Measurements from ENCODE around the gene UBASH3B.

Gene UBASH3B

DNA sequence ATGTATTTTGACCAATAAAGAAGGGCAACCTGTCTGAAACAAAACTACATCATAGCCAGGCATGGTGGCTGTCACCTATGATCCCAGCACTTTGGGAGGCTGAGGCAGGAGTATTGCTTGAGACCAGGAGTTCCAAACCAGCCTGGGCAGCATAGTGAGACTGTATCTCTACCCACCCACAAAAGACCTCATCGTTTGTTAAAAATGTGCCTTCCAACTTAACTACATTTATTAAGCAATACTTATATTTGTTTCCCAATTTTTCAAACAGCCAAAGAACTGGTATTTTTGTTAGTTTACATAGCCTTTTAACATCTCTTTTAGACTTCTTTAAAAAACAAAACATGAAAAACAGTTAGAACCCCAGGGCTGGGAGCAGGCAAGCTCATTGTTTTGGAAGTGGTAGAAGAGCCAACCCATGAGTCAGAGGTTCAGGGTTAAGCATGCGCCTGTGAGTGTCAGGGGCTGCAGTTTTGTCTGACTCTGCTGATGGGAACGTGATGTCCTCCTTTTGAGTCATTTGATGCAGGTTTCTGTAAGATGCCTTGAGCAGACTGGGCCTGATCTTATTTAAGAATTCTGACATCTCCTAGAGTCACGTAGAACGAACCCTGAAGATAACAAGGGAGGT is 128.9 kb downstream of the UBASH3B start:
- DNase-seq (ENCODE audit: low read depth), result no peak

DNA sequence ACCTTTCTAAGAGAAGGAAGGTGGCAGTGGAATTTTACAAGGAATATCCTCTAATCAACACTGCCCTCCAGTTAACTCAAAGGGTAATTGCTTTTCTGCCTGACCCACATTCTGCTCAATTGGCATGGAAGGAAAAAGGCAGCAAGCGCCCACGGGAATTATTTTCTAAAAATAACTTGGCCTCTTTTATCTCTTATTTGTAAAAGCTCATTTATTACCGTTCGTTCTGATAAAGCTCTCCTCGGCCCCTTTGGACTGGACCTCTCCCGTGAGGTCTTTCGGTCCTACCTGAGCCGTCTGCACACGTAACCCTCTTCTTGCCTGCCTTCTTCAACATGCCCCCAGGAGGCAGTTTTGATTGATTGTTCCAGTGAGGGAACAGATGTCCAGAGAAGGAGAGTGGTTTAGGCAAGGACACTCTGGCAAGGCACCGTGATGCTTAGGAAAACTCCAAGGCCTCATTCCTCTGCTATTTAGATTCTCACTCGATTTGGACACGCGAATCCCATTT is 129.6 kb downstream of the UBASH3B start:
- no peak for DNase-seq (ENCODE audit: low read depth)

DNA sequence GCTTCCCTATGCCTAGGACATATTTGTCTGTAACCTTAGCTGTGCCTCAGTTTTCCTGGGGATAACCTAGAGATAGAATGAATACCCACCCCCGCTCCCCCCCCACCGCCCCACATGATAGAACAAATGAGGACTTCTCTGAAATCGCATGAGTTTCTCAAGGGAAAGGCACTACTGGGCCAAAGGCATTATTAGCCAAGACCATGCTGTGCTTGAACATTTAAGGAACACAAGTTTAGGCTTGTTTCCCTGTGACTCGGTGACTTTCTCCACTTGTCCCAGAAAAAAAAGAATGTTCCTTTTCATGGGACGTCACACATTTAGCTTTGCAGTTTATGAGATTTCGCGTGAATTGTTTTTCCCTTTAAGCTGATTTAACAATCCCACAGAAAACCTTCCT is 131.4 kb downstream of the UBASH3B start:
- DNase-seq (ENCODE audit: low read depth), result no peak

DNA sequence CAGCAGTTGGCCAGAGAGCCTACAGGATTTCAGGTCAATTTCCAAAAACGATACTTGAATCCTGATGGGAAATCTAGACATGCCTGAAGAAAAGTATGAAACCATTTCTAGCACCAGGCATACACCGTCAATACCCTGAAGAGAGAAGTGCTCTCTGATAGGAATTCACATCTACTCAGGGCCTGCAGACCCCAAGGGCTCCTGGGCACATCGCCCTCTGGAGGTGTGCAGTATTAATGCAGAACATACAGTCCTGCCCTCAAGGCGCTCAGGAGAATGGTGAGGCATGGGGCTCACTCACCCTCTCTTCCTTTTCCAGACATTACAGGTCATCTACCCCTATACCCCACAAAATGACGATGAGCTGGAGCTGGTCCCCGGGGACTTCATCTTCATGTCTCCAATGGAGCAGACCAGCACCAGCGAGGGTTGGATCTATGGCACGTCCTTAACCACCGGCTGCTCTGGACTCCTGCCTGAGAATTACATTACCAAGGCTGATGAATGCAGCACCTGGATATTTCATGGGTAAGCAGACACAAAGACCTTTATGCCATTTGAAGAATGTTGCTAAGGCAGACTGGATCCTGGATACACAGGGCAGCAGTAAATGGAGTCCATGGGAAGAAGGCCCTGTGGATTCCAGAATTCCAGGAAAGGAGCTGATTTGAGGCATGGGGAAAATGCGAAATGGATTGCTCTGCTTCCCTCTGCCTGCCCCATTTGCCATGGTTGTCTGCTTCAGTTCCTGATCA is 133.4 kb downstream of the UBASH3B start:
- DNase-seq (ENCODE audit: low read depth), result no peak

DNA sequence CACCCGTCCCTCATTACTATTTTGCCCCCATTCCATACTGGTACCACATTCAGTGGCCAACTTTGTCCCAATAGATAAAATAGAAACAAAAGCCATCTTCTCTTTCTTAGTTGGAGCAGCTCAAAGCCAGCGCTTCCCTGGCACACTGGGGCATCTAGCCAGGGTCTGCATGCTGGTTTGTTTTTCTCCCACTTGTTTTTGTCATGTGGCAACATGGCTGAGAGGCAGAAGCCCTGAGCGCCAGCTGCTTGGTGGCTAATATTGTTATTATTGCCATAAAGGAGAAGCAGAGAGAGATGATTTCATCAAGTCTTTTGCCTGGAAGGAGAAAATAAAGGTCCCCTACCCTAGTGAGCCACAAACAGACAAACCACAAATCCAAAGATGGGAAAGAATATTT is 134.4 kb downstream of the UBASH3B start:
- no peak for DNase-seq (ENCODE audit: low read depth)

DNA sequence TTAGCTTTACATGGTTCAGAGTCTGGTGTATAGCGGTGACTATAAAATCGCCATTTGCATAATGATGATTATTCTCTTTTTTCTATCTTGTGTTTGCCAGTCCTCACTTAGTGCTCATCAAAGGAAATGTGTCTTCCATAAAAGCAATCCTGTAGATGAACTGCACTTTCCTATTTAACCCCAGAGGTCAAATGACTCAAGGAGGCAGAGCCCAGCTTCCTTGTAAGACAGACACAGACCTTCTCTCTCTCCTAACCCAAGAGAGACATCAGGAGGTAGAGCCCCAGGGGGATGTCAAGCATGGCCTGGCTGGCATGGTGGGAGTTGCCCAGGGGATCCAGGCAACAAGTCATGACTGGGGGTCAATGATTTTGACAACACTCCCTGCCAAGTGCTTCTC is 135.9 kb downstream of the UBASH3B start:
- no peak for DNase-seq (ENCODE audit: low read depth)

DNA sequence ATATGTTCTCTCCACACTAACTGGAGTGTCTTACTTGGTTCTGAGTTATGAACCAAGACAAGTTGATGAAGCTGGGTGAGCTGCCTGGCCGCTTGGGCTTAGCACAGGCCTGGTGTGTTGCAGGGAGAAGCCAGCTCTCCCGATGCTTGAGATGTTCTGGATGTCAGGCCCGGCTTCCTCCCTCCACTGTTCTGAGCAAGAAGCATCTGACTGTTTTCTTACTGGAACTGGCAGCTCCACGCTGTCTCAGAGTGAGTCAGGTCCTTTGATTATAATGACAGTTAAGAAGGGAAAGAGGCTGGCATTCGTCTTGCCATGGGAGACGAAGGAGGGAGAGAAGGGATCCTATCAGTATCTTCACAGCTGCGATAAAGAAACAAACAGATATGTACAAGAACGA is 136.3 kb downstream of the UBASH3B start:
- no peak for DNase-seq (ENCODE audit: low read depth)

DNA sequence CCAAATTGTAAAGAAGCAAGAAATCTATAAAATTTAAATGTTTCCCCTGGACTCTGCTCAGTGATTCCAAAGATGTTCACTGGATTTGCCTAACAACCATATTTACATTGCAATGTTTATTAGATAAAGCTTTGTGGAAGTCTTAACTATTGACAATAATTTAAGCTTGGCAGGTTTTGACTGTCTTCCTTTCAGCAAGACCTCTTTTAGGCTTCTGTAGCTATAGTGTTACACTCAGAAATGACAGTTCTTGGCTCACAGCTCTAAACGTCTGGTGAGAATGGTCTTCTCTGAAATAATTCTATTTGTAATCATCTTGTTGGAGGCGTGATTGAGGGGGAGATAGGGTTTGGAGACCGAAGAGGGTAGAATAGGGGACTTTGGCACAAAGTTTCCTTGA is 138.0 kb downstream of the UBASH3B start:
- DNase-seq (ENCODE audit: low read depth), result no peak

DNA sequence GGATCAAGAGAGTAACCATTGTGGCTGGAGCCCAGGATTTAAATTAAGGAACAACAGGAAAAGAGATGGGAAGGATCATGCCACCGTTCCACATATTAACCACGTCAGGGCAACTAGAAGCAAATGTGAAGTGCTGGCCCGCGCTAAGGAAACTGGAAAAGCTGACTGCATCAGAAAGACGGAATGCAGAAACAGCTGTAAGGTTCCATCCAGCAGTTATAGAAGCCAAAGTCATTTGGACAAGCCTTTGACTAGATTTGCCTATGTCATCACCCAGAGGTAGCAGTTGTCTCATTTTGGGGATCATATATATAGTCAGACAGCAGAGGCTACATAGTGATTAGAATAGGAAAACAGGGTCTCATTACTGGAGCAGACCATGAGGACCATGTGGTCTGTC is 139.8 kb downstream of the UBASH3B start:
- DNase-seq (ENCODE audit: low read depth), result no peak

DNA sequence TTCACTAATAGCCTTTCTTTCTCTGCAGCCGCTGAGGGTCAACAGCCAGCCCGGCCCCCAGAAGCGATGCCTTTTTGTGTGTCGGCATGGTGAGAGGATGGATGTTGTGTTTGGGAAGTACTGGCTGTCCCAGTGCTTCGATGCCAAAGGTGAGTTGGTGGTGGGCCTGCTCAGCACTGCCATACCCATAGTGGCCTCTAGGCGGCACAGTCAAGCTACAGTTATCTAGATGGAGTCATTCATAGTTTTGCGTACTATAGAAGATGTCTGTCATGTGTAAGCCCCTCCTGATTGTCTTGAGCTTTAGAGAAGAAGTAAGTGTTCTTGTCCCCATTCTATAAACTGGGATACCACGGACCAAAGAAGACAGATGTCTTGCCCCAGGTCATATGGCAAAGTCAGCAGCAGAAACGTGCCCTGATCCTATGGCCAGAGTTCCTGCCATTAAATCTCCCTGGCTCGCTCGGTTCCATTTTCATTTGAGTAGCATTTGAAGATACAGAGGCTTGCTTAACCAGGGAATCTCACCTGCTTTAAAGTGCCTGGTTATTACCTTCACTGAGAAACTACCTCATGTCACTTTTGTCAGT is 140.7 kb downstream of the UBASH3B start:
- DNase-seq (ENCODE audit: low read depth), result peak; percentile 41

DNA sequence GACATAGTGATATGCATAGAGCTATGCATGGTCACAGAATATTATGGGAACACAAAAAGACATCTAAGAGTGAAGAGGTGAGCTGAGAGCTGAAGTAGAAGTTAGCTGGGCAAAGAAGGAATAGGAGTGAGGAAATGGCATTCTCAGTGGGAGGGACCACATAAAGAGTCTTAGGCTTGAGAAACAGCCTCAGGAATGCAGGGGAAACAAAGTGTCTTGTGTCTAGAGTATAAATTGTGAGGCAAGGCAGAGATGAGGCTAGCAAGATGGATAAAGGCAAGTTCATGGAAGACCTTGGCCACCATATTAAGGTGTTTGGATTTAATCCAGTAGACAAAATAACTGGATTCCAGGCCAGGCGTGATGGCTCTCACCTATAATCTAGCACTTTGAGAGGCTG is 142.1 kb downstream of the UBASH3B start:
- DNase-seq (ENCODE audit: low read depth), result no peak

DNA sequence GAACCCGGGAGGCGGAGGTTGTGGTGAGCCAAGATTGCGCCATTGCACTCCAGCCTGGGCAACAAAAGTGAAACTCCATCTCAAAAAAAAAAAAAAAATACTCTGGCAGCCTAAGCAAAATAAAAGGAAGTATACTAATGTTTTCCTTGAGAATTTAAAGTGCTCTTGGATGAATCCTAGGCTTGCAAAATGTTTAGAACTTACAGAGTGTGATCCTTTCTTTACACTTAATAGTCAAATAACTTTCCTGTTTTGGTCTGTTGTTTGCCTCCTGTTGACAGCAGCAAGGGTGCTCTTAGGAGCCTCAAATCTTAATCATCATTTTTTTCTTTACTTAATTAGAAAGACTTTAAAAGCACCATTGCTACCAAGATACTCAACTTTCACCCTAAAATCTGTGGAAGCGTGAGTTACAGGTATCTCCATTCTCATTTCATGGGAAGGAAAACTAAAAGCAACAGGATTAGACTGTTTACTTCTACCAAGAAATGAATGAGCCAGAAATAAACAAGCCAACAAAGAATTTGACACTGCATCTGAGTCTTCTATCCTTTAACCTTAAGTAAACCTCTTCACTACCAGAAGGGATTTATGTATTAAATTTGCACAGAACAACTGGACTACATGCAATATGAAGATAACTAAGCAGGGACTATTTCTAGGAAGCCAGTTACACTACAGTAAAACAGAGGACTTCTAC is 144.0 kb downstream of the UBASH3B start:
- no peak for DNase-seq (ENCODE audit: low read depth)

DNA sequence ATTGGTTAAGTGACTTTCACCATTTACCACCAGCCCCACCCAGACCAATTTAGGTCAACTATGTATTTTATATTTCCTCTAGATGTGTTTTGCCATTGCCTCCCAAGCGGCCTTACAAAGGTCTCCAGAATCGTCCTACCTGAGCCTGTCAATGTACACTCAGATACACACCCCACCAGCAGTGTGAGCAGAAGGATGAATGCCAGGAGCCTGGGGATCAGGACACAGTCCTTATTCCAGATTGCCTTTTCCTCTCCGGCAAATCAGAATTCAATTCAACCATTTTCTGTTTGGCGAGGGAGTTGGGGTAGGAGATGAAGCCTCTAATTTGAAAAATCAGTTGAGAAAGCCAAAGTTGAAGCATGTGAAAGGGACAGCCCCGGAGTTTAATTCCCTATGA is 147.4 kb downstream of the UBASH3B start:
- no peak for DNase-seq (ENCODE audit: low read depth)

DNA sequence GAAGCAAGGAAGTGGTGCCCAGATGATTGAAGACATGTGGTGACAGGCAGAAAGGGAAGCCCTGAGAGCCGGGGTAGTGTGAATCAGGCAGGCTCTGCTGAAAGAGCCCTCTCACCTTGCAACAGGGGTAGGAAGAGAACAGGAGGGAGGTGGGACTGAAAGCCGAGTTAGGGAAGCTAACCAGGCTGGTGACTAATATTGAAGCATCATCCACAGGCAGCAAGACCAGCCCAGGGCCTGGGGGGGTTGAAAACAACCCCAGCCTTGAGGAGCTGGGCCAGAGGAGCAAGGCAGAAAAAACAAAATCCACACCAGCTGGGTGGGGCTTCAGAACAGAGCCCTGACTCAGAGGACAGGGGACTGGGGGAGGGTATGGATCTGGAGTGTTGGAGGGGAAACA is 147.8 kb downstream of the UBASH3B start:
- no peak for DNase-seq (ENCODE audit: low read depth)

DNA sequence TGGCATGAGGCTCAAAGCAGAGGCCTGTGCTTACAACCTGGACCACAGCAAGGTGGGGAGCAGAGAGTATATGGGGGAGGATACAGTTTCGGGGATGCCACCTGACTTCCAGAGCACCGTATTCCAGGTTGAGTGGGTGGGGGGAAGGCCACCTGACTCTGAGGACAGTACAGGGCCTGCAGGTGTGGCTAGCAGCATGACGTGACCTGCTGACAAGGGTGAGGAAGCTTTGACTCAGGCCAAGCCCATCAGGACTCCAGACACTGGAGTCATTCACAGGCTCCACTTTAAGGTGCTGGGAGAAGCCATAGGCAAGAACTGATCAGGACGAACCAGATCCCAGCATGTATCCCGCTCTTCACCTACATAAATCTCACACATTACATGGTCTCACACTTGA is 148.2 kb downstream of the UBASH3B start:
- no peak for DNase-seq (ENCODE audit: low read depth)

DNA sequence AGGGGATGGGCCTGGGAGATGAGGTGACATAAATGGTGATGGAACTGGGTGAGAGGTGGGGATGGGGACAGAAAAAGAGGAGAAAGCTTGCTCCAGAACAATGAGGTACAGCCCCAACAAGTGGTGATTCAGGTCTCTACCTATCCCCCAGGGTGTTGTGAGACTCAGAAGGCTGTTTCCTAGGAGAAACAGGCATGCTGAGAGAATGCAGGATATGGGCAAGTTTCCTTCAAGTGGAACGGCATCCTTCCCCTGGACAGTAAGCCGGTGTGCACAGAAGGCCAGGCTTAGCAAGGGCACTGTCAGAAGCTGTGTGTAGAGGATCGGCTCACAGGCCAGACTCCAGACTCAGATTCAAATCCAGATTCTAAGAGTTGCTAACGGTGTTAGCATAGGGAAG is 148.6 kb downstream of the UBASH3B start:
- no peak for DNase-seq (ENCODE audit: low read depth)

DNA sequence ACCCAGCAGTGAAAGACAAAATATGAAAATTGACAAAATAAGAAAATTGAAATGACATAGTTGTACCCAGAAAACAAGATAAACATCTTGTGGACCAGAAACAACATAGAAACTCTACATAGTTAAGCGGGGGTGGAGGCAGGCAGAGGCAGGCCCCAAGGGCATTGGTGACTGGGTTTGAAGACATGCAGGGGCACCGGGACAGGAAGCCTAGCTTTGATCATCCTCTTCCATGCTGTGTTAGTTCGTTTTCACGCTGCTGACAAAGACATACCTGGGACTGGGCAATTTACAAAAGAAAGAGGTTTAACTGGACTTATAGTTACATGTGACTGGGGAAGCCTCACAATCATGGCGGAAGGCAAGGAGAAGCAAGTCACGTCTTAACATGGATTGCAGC is 149.3 kb downstream of the UBASH3B start:
- no peak for DNase-seq (ENCODE audit: low read depth)

DNA sequence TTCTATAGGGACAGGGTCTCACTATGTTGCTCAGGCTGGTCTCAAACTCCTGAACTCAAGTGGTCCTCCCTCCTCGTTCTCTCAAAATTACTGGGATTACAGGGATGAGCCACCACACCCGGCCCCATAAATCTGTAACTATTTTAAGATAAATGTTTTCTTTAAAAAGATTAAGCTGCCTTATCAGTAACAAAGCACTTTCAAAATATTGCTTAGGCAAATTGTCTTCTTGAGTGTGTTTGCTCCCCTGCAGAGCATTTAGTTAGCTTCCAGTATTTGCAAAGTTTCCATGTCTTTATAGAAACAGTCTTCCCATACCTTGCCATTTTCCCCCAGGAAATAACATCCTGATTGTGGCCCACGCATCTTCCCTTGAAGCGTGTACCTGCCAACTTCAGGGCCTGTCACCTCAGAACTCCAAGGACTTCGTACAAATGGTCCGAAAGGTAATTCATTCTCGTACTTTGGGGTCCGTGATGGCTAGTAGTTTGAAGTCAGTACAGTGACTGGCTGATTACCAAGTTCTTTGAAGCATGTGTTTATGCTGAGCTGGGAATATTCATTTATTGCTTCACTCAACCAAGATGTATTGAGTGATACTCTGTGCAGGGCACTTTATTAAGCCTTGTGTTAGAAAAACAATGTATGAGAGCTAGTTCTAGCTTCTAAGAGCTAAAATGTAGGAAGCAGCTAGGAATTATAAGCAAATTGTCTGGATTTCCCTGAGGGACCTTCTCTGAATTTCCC is 152.4 kb downstream of the UBASH3B start:
- DNase-seq (ENCODE audit: low read depth), result no peak

DNA sequence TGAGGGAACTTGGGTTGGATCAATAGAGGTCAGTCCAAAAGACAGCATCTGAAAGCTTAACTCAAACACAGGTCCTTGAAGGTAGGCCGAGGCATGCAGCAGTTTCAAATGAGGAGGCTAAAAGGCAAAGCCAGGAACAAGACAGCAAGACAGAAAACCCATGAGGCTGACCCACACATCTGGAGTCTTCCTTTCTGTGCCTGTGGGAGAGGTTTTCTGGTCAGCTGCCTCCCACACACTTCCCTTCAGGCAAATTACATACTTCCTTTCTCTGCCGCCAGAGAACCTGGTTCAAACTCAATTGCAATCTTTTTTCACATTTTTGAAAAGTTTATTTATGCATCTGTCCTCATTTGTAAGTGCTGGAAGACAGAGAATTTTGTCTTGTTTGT is 153.0 kb downstream of the UBASH3B start:
- DNase-seq (ENCODE audit: low read depth), result no peak

DNA sequence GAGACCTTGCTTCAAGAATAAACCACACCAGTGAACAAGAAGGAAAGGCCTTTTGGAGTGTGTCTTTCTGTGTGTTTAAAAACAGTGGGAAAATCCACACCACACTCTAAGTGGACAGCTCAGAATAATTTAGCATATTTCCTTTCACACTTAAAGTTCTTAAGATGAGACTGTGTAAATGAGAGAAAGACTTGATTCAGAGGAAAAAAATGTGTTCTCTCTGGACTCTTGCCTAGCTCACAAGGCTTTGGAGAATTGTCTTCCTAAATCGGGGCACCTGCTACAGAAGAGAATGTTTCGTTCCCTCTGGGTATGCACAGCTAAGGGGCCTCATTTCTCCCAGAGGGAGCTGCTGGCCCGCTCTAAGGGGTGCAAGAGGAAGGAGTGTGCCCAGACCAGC is 154.3 kb downstream of the UBASH3B start:
- no peak for DNase-seq (ENCODE audit: low read depth)

DNA sequence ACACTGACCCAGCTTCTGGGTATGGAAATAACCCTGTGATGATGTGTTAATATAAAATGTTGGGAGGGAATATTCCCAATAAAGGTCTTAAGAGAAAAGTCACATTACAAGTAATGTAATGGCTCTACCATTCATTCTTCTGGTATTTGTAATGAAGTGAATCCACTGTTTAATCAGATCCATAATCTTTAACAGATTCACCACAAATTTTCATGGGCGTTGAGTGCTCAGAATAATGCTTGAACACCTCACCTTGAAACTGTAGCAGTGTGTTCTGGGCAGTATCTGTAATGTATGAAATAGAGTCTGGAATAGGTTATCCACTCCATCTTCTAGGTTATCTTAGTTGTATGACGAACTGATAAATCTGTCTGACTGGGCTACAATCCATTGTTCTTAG is 156.2 kb downstream of the UBASH3B start:
- no peak for DNase-seq (ENCODE audit: low read depth)

DNA sequence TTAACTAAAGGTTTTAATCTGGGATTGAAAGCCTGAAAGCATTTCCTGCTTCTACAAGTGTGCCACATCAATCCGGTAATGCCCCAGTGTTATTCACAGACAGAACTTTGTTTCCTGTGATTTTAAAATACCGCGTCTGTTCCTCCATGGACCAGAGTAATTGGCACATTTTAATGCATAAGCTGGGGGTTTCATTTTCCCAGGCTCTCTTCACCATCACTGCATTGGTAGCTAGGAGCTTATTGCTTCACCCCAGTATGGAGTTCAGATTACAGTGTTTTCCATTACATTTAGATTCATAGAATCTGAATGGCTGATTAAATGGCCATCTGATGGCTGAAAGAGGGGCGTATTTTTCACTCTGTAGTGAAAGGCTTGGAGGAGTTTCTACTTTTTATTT is 157.1 kb downstream of the UBASH3B start:
- no peak for DNase-seq (ENCODE audit: low read depth)

All from activated T-helper 9 cell treated with anti-CD3 and anti-CD28 coated beads, Interleukin-2, amount 50 U/mL, for 16 hours (primary cell).